OCI-LY3 (cell line): Measurements from ENCODE around the gene KLK2.

Experiments
- H2AFZ ChIP-seq: fragments of 200-600, 300-600 bp; shearing (Covaris generic); 2 replicates; pipeline ENCODE4 v1.6.0; 2014; ENCODE audit warnings: antibody characterized with exemption, low read depth, low read length
- H3K27ac ChIP-seq: fragments of 200-600, 300-600 bp; sonication (generic); 2 replicates; pipeline ENCODE4 v1.5.1; 2014; ENCODE audit warnings: mild to moderate bottlenecking, low read length, moderate library complexity, mixed read lengths
- H3K27me3 ChIP-seq: fragments of 200-600, 300-600 bp; sonication (generic); 2 replicates; pipeline ENCODE4 v1.6.1; 2014; ENCODE audit warnings: low read depth, low read length, mixed read lengths
- H3K36me3 ChIP-seq: fragments of 200-600, 300-600 bp; sonication (generic); replicated peaks from 2 replicates; pipeline ENCODE3; 2014; ENCODE audit warnings: low read depth, low read length, mixed read lengths
- H3K4me1 ChIP-seq: fragments of 300-600, 200-600 bp; sonication (generic); 2 replicates; pipeline ENCODE4 v1.6.1; 2014; ENCODE audit warnings: low read length, mixed read lengths
- H3K4me2 ChIP-seq: fragments of 200-600, 300-600 bp; sonication (generic); 2 replicates; pipeline ENCODE4 v1.6.1; 2014; ENCODE audit warnings: low read length, mixed read lengths
- H3K4me3 ChIP-seq: fragments of 300-600, 200-600 bp; sonication (generic); 2 replicates; pipeline ENCODE4 v1.5.1; 2014; ENCODE audit warnings: antibody characterized with exemption, mild to moderate bottlenecking, low read length, moderate library complexity
- H3K79me2 ChIP-seq: fragments of 300-600, 200-600 bp; shearing (Covaris generic); 2 replicates; pipeline ENCODE4 v1.6.1; 2014; ENCODE audit warnings: mild to moderate bottlenecking, low read length, mixed read lengths
- H3K9ac ChIP-seq: fragments of 300-600, 200-600 bp; shearing (Covaris generic); 2 replicates; pipeline ENCODE4 v1.6.0; 2014; ENCODE audit warnings: mild to moderate bottlenecking, low read length, moderate library complexity
- H3K9me3 ChIP-seq: fragments of 200-600, 300-600 bp; shearing (Covaris generic); 2 replicates; pipeline ENCODE4 v1.6.1; 2014; ENCODE audit warnings: low read length, mixed read lengths; ENCODE audit not compliant: insufficient read depth
- H4K20me1 ChIP-seq: fragments of 200-600, 300-600 bp; sonication (generic); 2 replicates; pipeline ENCODE4 v1.6.1; 2016; ENCODE audit warnings: low read length, mixed read lengths; ENCODE audit not compliant: insufficient read depth
- EZH2phosphoT487 ChIP-seq: fragments of 200-600 bp; shearing (Covaris generic); IDR thresholded peaks from 2 replicates; pipeline ENCODE4 v1.6.1; 2018; ENCODE audit warnings: antibody characterized with exemption, mixed run types, low read depth
- TF ChIP-seq, protein P1 (sequence below): fragments of 200-600, 300-600 bp; sonication (generic); IDR thresholded peaks from 2 replicates; pipeline ENCODE4 v1.5.1; 2014; ENCODE audit warnings: antibody characterized with exemption, low read length, low read depth

Gene KLK2

GRCh38 chr19:50897612-50898011 is 24.4 kb downstream of the KLK2 start:
- Histone ChIP-seq H3K4me2 (peak overlapping the region; percentile 85), H3K4me1 (peaks cover 29% of the 10 kb centered on the region), H3K79me2 (no peaks in the 10 kb centered on the region), H4K20me1 (no peaks in the 10 kb centered on the region), H3K9ac (peak overlapping the region; percentile 47; the same call in 1 of the 2 replicates), H3K4me3 (peak overlapping the region; percentile 56; the same call in 1 of the 2 replicates), H3K27ac (peak overlapping the region; percentile 78), H3K9me3 (peaks cover 6% of the 10 kb centered on the region; the same call in 1 of the 2 replicates), H2AFZ (peak overlapping the region; percentile 26; the same call in 1 of the 2 replicates), H3K36me3 (no peaks in the 10 kb centered on the region), H3K27me3 (0 out of 2 replicates have a peak, but pooled peaks cover 11% of the 10 kb centered on the region)
- TF ChIP-seq EZH2phosphoT487: no peak
- TF ChIP-seq, protein P1, sequence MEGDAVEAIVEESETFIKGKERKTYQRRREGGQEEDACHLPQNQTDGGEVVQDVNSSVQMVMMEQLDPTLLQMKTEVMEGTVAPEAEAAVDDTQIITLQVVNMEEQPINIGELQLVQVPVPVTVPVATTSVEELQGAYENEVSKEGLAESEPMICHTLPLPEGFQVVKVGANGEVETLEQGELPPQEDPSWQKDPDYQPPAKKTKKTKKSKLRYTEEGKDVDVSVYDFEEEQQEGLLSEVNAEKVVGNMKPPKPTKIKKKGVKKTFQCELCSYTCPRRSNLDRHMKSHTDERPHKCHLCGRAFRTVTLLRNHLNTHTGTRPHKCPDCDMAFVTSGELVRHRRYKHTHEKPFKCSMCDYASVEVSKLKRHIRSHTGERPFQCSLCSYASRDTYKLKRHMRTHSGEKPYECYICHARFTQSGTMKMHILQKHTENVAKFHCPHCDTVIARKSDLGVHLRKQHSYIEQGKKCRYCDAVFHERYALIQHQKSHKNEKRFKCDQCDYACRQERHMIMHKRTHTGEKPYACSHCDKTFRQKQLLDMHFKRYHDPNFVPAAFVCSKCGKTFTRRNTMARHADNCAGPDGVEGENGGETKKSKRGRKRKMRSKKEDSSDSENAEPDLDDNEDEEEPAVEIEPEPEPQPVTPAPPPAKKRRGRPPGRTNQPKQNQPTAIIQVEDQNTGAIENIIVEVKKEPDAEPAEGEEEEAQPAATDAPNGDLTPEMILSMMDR: no peak; the same call in 1 of the 2 replicates

DNA sequence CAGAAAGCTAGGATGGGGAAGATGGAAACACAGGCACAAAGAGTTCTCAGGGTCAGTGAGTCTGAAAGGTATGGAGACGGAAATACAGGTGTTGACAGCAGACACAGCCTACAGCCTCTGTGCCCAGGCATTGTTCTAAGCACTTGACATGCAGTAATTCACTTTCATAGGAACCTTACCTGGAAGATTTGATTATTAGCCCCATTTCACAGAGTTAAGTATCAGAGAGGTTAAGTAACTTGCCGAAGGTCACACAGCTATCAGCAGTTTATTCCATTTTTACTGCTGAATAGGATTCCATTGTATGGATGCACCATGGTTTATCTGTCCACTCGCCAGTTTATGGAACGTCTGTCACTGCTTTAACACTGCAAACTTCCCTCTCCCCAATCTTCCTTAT is 24.8 kb downstream of the KLK2 start:
- no peak overlapping the region for H3K4me2 ChIP-seq
- peaks cover 6% of the 10 kb centered on the region; the same call in 1 of the 2 replicates for H3K9me3 ChIP-seq
- TF ChIP-seq EZH2phosphoT487: no peak
- TF ChIP-seq, protein P1: no peak
- no peaks in the 10 kb centered on the region for H3K36me3 ChIP-seq
- H3K27me3 ChIP-seq: peaks cover 13% of the 10 kb centered on the region; the same call in 1 of the 2 replicates
- peaks cover 29% of the 10 kb centered on the region for H3K4me1 ChIP-seq
- no peak overlapping the region for H3K27ac ChIP-seq
- no peaks in the 10 kb centered on the region for H3K79me2 ChIP-seq
- no peak overlapping the region for H3K9ac ChIP-seq
- no peak overlapping the region for H3K4me3 ChIP-seq
- H4K20me1 ChIP-seq: no peaks in the 10 kb centered on the region
- H2AFZ ChIP-seq: no peak overlapping the region

- Histone ChIP-seq H3K4me3 (no peak overlapping the region), H3K27me3 (peaks cover 13% of the 10 kb centered on the region; the same call in 1 of the 2 replicates), H2AFZ (no peak overlapping the region), H3K4me2 (no peak overlapping the region), H3K79me2 (no peaks in the 10 kb centered on the region), H3K4me1 (peaks cover 29% of the 10 kb centered on the region), H3K9ac (no peak overlapping the region), H4K20me1 (no peaks in the 10 kb centered on the region), H3K9me3 (peaks cover 6% of the 10 kb centered on the region; the same call in 1 of the 2 replicates), H3K36me3 (no peaks in the 10 kb centered on the region), H3K27ac (no peak overlapping the region)
- TF ChIP-seq EZH2phosphoT487: no peak
- TF ChIP-seq, protein P1: no peak
Observed at GRCh38 chr19:50899569-50899968, 26.3 kb downstream of the KLK2 start.

DNA sequence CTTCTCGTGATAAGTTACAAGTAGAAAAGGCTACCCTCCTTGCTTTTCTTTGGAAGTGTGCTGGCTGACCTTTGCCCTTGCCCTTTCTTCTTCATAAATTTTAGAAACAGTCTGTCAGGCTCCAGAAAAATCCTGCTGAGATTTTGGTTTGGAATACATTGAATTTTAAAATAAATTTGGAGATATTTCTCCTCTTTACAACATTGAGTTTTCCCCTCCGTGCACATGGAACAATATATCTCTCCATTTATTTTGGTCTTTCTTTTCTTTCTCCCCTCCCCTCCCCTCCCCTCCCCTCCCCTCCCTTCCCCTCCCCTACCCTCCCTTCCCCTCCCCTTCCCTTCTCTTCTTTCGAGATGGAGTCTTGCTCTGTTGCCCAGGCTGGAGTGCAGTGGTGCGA is 29.4 kb downstream of the KLK2 start:
- Histone ChIP-seq H3K36me3 (no peaks in the 10 kb centered on the region), H3K27ac (no peak overlapping the region), H2AFZ (no peak overlapping the region), H4K20me1 (no peaks in the 10 kb centered on the region), H3K79me2 (no peaks in the 10 kb centered on the region), H3K27me3 (peaks cover 25% of the 10 kb centered on the region; the same call in 1 of the 2 replicates), H3K4me2 (no peak overlapping the region), H3K9me3 (no peaks in the 10 kb centered on the region), H3K4me1 (peaks cover 19% of the 10 kb centered on the region), H3K4me3 (no peak overlapping the region), H3K9ac (no peak overlapping the region)
- TF ChIP-seq, protein P1: no peak
- TF ChIP-seq EZH2phosphoT487: no peak
